HepG2 (cell line): ENCODE results near the gene MOV10L1. TPM values are rescaled to one million over a fixed set of nuclear protein-coding genes. Genes with fewer than 3 reads are reported as not detected.
A peak's percentile ranks its signal among the peaks of the same experiment; 100 is the strongest.

Experiments
- ATAC-seq: fragments of 200-7000 bp; cut with Tn5 transposase; 3 replicates; pipeline ENCODE4 v1.9.1; 2020; ENCODE audit warnings: mild to moderate bottlenecking, moderate library complexity
- BruUV-seq: library from RNA; stranded (reverse); fragments of 400-500 nt; replicated peaks from 2 replicates; lab custom pipeline; 2021; lab: Mats Ljungman, UMichigan
- CTCF ChIA-PET: fragments of 300-600 bp; formaldehyde crosslinking; extraction: SDS; loops from one replicate; lab custom pipeline; 2021; ENCODE audit warnings: low total read pairs, inconsistent platforms, low intra/inter-chr PET ratio; lab: Yijun Ruan, JAX
- POLR2A ChIA-PET: fragments of 350-600 bp; sonication (Branson Sonifier 250); formaldehyde crosslinking; loops from one replicate; lab custom pipeline; 2020; ENCODE audit warnings: antibody characterized with exemption, inconsistent platforms; lab: Yijun Ruan, JAX
- DNase-seq: peaks from one replicate; pipeline ENCODE4 v3.0.0-alpha.2; 2015; ENCODE audit warnings: low spot score
- FAIRE-seq: peaks from 3 replicates; lab custom pipeline; 2011; peaks lifted over from hg19 to GRCh38; lab: Jason Lieb, UNC
- H2AFZ ChIP-seq: one replicate; pipeline ENCODE4 v1.6.1; 2011; ENCODE audit warnings: low read length, inconsistent platforms
- H3K27ac ChIP-seq: fragments of 300-600 bp; 3 replicates; pipeline ENCODE4 v1.8.0; 2011; ENCODE audit warnings: mixed run types, mild to moderate bottlenecking, mixed read lengths, low read length, inconsistent platforms; ENCODE audit not compliant: insufficient read depth; ENCODE audit errors: extremely low read length
- H3K27me3 ChIP-seq, 2 experiments: fragments of 200-600 bp in 1 of 2; 2 replicates in 1 of 2; 3 replicates in 1 of 2; pipeline versions ENCODE4 v1.6.0 to v1.8.0; 2011; ENCODE audit warnings: low read length in 2 of 2, mild to moderate bottlenecking in 2 of 2, moderate library complexity in 2 of 2, inconsistent platforms in 1 of 2; ENCODE audit not compliant: insufficient read depth in 2 of 2, control insufficient read depth in 1 of 2
- H3K36me3 ChIP-seq, 2 experiments: fragments of 200-600 bp in 1 of 2; replicated peaks in 1 of 2; 2 replicates in 1 of 2; 3 replicates in 1 of 2; pipeline versions ENCODE4 v1.5.1 to v1.8.0; 2011; ENCODE audit warnings: low read length in 2 of 2, inconsistent platforms in 1 of 2; ENCODE audit not compliant: insufficient read depth in 2 of 2, control insufficient read depth in 1 of 2
- H3K4me1 ChIP-seq: 2 replicates; pipeline ENCODE4 v1.5.1; 2012; ENCODE audit warnings: low read length, inconsistent platforms; ENCODE audit not compliant: insufficient read depth
- H3K4me2 ChIP-seq: 2 replicates; pipeline ENCODE4 v1.6.0; 2011; ENCODE audit warnings: low read depth, low read length, inconsistent platforms
- H3K4me3 ChIP-seq, 3 experiments: fragments of 200-600 bp in 1 of 3; sonication (generic), shearing (Covaris generic) in 1 of 3; replicated peaks in 1 of 3; 2 replicates each; pipeline ENCODE4 v1.5.1; 2011 to 2016; ENCODE audit warnings: low read length in 3 of 3, inconsistent platforms in 2 of 3, low read depth in 2 of 3, mild to moderate bottlenecking in 2 of 3, control low read depth in 1 of 3, mixed read lengths in 1 of 3; ENCODE audit not compliant: insufficient read depth in 1 of 3
- H3K79me2 ChIP-seq: one replicate; pipeline ENCODE4 v1.6.1; 2011; ENCODE audit warnings: low read length, inconsistent platforms; ENCODE audit not compliant: insufficient read depth
- H3K9ac ChIP-seq: 2 replicates; pipeline ENCODE4 v1.6.0; 2011; ENCODE audit warnings: mild to moderate bottlenecking, low read depth, low read length, inconsistent platforms; ENCODE audit not compliant: insufficient read depth
- H3K9me3 ChIP-seq: 2 replicates; pipeline ENCODE4 v1.5.1; 2012; ENCODE audit warnings: mild to moderate bottlenecking, low read length
- H4K20me1 ChIP-seq: 2 replicates; pipeline ENCODE4 v1.6.0; 2011; ENCODE audit warnings: inconsistent platforms, mild to moderate bottlenecking, low read length, moderate library complexity; ENCODE audit not compliant: insufficient read depth
- ZFP82 ChIP-seq: sonication (generic); formaldehyde crosslinking; IDR thresholded peaks from 2 replicates; pipeline ENCODE4 v1.5.1; 2020; ENCODE audit warnings: mild to moderate bottlenecking, missing genetic modification reagents, borderline replicate concordance
- WGBS: methylation state at CpG from one replicate; pipeline ENCODE4 v1.1.6; 2017; ENCODE audit warnings: low lambda C conversion rate; 5-methylcytosine and 5-hydroxymethylcytosine counted together
- in situ Hi-C: cut with HindIII; loops from 2 replicates; pipeline ENCODE4 v1.10.0; 2017; ENCODE audit warnings: low pct_unique_long_range_greater_than_20kb; ENCODE audit not compliant: extremely low pct_ligation_motif_present
- intact Hi-C: fragments of 100-400 bp; cut with micrococcal nuclease; formaldehyde crosslinking; loops from one replicate; pipeline ENCODE4 v1.10.0; 2022; ENCODE audit not compliant: unreplicated experiment
- polyA plus RNA-seq, 8 experiments: library from polyadenylated mRNA; depleted of rRNA in 3 of 8; stranded (reverse) in 7 of 8; unstranded in 1 of 8; fragments of >200 nt; fragmentation: Illumina TruSeq in 4 of 8; extraction: Trizol in 4 of 8; gene quantifications; 2 replicates each; pipeline versions ENCODE4 v1.2.1 to v1.2.3, GENCODE V29; 2011 to 2016; ENCODE audit warnings: low read depth in 4 of 8, missing spikeins in 1 of 8, mixed read lengths in 1 of 8; ENCODE audit not compliant: insufficient read depth in 1 of 8
- total RNA-seq, 5 experiments: library from RNA; depleted of rRNA; stranded (reverse); fragments of >200 nt; fragmentation: Illumina TruSeq; extraction: Trizol; gene quantifications; 2 replicates each; pipeline ENCODE4 v1.2.3, GENCODE V29; 2016; ENCODE audit warnings: low read depth in 1 of 5
- TF ChIP-seq, protein P1 (sequence below): sonication (generic); formaldehyde crosslinking; IDR thresholded peaks from 2 replicates; pipeline ENCODE4 v1.4.0; 2020; ENCODE audit warnings: missing genetic modification reagents

MOV10L1 gene
- total and polyA plus RNA-seq, 2 of the 13 experiments (the other 11 are each of a cell fraction or from before 2014, with no cell fraction given) = 0.11 to 0.12 TPM

DNA sequence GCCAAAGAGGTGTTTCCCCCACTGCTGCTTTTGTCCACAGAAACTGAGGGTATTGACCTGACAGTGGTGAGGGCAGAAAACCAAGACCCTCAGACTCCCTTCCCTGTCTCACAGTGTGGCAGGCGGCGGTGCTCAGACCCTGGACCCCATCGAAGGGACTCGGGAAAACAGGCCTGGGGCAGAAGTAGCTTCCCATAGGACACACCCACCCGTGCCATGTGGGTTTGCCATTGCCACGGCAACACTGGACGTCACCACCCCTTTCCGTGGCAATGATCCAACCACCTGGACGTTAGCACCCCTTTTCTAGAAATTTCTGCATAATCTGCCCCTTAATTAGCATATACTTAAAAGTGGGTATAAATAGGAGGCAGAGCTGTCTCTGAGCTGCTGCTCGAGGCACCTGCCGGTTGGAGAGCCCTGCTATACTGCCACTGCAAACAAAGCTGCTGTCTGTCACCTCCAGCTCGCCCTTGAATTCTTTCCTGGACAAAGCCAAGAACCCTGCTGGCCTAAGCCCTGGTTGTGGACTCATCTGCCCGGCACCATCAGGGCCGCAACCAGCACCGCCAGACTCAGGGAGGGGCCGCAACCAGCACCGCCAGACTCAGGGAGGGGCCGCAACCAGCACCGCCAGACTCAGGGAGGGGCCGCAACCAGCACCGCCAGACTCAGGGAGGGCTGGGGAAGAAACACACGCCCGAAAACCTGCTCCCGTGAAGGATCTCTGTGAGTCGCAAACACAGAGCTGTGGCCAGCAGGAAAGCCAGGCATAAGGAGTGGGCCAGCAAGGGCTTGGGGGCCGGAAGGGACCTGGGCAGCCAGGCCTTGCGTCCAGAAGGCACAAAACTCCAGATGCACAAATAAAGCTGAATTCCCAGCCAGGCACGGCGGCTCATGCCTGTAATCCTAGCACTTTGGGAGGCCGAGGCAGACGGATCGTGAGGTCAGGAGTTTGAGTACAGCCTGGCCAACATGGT is 15.0 kb upstream of the MOV10L1 start:
- H3K36me3 ChIP-seq = no peaks in the 10 kb centered on the region
- peaks cover 7 to 23% of the 10 kb centered on the region in 2 experiments; a peak in 3 of 5 replicates for H3K27me3 ChIP-seq
- BruUV-seq = no TSS peak
- no peak for FAIRE-seq
- H4K20me1 ChIP-seq = no peaks in the 10 kb centered on the region
- H3K27ac ChIP-seq = no peak overlapping the region
- H3K4me1 ChIP-seq = peaks cover 9% of the 10 kb centered on the region; the same call in 1 of the 2 replicates
- no peak for DNase-seq
- H3K79me2 ChIP-seq = no peaks in the 10 kb centered on the region
- 0 out of 3 replicates have a peak, but pooled peaks have one; percentile 32 for ATAC-seq
- POLR2A ChIA-PET = no interaction called here
- no peak overlapping the region for H3K4me2 ChIP-seq
- H3K4me3 ChIP-seq = no peak overlapping the region
- H2AFZ ChIP-seq = no peak overlapping the region
- no peaks in the 10 kb centered on the region for H3K9me3 ChIP-seq
- intact Hi-C loops (no loop called here), in situ Hi-C loops (no loop called here)
- TF ChIP-seq, protein P1, sequence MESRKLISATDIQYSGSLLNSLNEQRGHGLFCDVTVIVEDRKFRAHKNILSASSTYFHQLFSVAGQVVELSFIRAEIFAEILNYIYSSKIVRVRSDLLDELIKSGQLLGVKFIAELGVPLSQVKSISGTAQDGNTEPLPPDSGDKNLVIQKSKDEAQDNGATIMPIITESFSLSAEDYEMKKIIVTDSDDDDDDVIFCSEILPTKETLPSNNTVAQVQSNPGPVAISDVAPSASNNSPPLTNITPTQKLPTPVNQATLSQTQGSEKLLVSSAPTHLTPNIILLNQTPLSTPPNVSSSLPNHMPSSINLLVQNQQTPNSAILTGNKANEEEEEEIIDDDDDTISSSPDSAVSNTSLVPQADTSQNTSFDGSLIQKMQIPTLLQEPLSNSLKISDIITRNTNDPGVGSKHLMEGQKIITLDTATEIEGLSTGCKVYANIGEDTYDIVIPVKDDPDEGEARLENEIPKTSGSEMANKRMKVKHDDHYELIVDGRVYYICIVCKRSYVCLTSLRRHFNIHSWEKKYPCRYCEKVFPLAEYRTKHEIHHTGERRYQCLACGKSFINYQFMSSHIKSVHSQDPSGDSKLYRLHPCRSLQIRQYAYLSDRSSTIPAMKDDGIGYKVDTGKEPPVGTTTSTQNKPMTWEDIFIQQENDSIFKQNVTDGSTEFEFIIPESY (CRISPR knock-in tag) = 0 out of 2 replicates have a peak, but pooled peaks have one; percentile 28
- TF ChIP-seq ZFP82 (CRISPR knock-in tag) = no peak
- TF ChIP-seq, all 625 proteins: peak for 1
- WGBS = 60% methylated on average over 28 of the region's 32 CpGs
- no peak overlapping the region for H3K9ac ChIP-seq
- CTCF ChIA-PET = no interaction called here
